Epithelial cell of proximal tubule (primary cell): ENCODE data around the gene NEUROD2. TPM values are rescaled to one million over a fixed set of nuclear protein-coding genes. Genes with fewer than 3 reads are reported as not detected.

Experiments
- DNase-seq: peaks from one replicate; pipeline ENCODE4 v3.0.0-alpha.2; 2011; ENCODE audit warnings: low read depth
- H3K4me3 ChIP-seq: 2 replicates; pipeline ENCODE4 v1.5.1; 2011; ENCODE audit warnings: low read depth, mild to moderate bottlenecking, low read length
- total RNA-seq: library from RNA; depleted of rRNA; stranded (reverse); fragments of >200 nt; gene quantifications from 2 replicates; pipeline ENCODE4 v1.2.3, GENCODE V29; 2015
- TF ChIP-seq, protein P1 (sequence below): conservative IDR thresholded peaks from 2 replicates; pipeline ENCODE4 v1.5.1; 2012; ENCODE audit warnings: low read depth, mild to moderate bottlenecking, low read length

Gene NEUROD2
- total RNA-seq, 1 donor from 2014 or later = not detected

DNA sequence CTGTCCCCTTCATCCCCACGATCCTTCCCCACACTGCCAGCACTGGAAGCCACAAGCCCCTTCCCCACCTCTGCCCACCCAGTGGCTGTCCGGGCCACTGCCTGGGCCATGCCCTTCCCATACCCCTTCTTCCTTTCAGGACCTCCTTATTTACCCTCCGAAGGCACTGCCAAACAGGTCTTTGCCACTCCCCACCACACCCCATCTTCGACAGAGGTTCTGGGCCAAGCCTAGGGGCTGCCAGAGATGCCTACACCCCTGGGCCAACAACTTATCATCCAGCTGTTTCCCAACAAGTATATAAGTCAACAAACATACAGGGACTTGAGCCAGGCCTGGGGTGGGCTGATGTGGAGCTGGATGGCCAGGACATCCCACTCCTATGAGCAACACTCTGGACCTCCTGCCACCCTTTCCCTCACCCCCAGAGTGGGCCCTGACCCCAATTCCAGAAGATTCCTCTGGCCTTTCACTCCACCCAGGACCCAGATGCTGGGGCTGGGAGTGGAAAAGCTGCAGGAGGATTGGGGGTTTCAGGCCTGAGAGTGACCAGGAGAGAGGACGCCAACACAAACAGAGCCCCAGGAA, 17.6 kb upstream of the NEUROD2 start:
- TF ChIP-seq, protein P1, sequence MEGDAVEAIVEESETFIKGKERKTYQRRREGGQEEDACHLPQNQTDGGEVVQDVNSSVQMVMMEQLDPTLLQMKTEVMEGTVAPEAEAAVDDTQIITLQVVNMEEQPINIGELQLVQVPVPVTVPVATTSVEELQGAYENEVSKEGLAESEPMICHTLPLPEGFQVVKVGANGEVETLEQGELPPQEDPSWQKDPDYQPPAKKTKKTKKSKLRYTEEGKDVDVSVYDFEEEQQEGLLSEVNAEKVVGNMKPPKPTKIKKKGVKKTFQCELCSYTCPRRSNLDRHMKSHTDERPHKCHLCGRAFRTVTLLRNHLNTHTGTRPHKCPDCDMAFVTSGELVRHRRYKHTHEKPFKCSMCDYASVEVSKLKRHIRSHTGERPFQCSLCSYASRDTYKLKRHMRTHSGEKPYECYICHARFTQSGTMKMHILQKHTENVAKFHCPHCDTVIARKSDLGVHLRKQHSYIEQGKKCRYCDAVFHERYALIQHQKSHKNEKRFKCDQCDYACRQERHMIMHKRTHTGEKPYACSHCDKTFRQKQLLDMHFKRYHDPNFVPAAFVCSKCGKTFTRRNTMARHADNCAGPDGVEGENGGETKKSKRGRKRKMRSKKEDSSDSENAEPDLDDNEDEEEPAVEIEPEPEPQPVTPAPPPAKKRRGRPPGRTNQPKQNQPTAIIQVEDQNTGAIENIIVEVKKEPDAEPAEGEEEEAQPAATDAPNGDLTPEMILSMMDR = no peak
- no peak overlapping the region for H3K4me3 ChIP-seq
- no peak for DNase-seq

DNA sequence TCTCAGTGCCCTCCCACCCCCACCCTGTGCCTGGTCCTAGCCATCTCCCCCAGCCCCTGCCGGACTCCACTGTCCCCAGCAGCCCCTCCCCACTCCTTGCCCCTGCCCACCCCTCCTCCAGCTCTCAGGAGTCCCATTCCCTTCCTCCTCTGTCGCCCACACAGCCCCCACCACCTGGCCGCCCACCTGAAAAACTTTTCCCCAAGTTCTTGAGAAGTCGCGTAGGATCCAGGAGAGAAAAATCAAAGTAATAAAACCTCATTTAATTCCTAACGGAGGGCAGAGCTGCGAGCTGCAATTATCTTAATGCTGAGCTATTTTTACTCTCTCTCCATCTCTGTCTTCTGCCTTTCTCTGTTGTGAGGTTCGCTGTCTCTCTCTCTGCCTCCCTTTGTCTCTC, 16.6 kb upstream of the NEUROD2 start:
- no peak overlapping the region for H3K4me3 ChIP-seq
- TF ChIP-seq, protein P1 = no peak
- DNase-seq = no peak

DNA sequence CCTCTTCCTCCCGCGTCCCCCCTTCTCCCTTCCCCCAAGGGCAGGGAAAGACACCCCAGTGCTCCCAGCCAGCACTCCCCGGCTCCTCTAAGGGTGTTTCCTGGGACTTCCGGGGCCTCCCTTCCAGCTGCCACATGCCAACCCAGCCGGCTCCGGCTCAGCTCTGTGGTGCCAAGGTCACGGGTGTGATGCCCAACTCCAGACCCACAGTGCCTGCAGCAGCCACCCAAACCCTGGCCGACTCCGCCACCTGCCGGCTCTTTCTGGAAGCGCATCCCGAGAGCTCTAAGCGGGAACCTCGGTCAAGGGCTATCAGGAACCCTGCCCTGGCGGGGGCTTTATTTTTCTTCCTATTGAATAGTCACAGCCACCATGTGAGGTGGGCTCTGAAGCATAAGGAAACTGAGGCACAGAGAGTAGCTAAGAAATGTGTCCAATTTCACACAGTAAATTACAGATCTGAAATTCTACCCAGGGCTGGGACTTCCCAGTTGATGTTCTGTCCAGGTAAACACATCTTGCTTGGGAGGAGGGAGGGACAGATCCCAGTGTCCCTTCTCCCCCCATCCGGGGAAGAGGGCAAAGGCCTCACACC, 15.7 kb upstream of the NEUROD2 start:
- no peak overlapping the region for H3K4me3 ChIP-seq
- TF ChIP-seq, protein P1 = peak; percentile 90
- no peak for DNase-seq

DNA sequence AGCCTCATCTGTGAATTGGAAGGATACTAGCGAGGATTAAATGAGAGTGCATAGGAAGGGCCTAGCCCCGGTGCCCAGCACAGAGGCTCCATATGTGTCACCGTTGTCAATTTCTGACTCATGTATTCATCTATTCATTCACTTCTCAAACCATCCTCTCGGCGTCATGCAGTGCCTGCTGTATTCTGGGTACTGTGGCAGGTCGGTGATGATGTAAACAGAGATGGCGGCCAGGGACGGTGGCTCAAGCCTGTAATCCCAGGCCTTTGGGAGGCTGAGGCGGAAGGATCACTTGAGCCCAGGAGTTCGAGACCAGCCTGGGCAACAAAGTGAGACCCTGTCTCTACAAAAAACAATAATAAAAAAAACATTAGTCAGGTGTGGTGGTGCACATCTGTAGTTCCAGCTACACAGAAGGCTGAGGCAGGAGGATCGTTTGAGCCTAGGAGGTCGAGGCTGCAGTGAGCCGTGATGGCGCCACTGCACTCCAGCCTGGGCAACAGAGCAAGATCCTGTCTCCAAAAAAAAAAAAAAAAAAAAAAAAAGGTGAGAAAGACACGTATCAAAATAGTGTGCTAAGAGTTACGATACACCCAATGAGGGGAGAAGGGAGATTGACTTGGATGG, 14.8 kb upstream of the NEUROD2 start:
- TF ChIP-seq, protein P1 = no peak
- no peak overlapping the region for H3K4me3 ChIP-seq
- DNase-seq = no peak

DNA sequence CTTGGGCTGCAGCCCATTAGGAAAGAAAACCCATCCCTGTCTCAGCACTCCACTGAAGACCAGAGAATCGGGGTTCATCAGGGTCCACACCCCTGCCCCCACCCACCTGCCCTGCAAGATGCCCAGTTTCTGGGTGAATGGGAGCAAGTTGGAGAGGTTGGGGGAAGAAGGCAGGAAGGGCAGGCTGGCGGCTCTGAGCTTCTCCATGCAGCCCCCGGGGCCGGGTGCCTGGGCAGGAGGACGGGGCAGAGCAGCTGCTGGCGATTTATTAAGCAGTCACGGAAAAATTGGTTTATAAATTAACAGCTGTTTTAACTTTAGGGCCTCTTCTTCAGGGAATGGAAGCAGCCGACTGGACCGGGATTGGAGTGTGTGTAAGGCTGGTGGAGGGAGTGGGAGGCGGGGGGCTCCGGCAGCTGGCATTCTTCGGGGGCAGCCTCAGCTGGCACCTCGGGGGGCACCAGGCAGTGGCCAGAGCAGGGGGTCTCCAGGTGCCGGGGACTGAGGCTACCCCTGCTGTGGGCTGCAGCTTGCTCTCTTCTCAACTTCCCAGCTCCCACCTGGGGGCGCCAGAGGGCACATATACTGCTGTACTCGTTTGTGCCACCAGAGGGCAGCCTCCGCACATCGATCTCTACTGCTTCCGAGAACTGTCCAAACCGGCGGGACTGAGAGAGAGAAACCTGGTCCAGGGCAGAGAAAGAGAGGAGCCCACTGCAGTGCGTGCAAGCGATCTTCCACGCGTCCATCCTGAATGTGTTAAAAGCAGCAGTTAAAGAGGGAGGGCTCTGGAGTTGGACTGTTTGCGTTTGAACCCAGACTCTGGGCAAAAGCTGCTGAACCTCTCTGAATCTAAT, 14.0 kb upstream of the NEUROD2 start:
- TF ChIP-seq, protein P1 = peak; percentile 100
- DNase-seq = no peak
- H3K4me3 ChIP-seq = no peak overlapping the region

DNA sequence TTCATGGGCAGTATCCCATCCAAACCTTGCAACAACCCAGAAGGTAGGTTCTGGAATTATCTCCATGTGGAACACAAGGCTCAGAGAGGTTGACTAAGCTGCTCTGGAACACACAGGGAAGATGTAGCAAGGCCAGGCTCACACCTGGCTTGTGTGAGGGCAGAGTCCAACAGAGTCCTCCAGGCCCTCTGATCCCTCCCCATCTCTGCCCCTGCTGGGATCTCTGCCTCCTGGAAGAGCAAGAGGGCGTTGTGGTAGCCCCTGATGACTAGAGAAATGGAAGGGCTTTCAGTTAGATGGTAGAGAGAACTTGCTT, 12.0 kb upstream of the NEUROD2 start:
- H3K4me3 ChIP-seq = no peak overlapping the region
- TF ChIP-seq, protein P1 = no peak
- no peak for DNase-seq
